Stimulated activated CD4-positive, alpha-beta T cell treated with anti-CD3 and anti-CD28 coated beads, Interleukin-1b, Interleukin-23, amount 100 ng/mL, for 24 hours (primary cell): ENCODE results near the gene NR2F6.
"Not testable (repeated sequence)": the region's sequence is repeated elsewhere in the genome, so short reads cannot be mapped to it uniquely, and the experiment has no call there.

Experiments
- DNase-seq, 4 experiments: peaks; one replicate each; pipeline ENCODE4 v3.0.0-alpha.2; 2020; ENCODE audit warnings: low read depth in 4 of 4, low spot score in 1 of 4

Gene NR2F6

DNA sequence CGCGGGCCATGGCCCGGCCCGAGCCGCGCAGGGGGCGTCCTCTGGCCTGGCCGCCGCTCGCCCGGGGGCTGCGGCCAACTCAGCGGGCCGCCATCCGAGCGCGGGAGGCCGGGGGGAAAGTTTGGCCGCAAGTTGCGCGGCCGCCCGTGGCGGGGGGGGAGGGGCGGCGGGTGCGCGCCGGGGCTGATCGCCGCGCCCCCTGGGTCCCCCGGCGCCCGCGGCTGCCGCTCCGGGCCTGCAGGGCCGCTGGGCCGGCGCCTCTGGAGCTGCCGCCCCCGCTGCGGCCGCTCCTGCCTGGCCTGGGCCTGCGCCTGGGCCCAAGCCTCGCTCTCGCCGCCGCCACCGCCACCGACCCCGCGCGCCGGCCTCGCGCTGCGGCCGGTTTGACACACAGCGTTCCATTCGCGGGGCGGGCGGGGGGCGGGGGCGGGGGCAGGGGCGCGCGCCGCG, at the start of gene NR2F6:
NR2F6 (minus strand) TSS at position 385 of the 450 bp plus-strand sequence. CDS start 699 bp downstream, outside the sequence.
- DNase-seq: peak in 1 of 4 experiments; percentile 27

- DNase-seq: peak in 3 of 4 experiments; percentile 38 to 52 (median 44)
These were observed 48.6 kb upstream of the NR2F6 start for GRCh38 chr19:17294051-17294891.

GRCh38 chr19:17293605-17294004, 47.9 kb upstream of the NR2F6 start:
- no peak for DNase-seq

DNA sequence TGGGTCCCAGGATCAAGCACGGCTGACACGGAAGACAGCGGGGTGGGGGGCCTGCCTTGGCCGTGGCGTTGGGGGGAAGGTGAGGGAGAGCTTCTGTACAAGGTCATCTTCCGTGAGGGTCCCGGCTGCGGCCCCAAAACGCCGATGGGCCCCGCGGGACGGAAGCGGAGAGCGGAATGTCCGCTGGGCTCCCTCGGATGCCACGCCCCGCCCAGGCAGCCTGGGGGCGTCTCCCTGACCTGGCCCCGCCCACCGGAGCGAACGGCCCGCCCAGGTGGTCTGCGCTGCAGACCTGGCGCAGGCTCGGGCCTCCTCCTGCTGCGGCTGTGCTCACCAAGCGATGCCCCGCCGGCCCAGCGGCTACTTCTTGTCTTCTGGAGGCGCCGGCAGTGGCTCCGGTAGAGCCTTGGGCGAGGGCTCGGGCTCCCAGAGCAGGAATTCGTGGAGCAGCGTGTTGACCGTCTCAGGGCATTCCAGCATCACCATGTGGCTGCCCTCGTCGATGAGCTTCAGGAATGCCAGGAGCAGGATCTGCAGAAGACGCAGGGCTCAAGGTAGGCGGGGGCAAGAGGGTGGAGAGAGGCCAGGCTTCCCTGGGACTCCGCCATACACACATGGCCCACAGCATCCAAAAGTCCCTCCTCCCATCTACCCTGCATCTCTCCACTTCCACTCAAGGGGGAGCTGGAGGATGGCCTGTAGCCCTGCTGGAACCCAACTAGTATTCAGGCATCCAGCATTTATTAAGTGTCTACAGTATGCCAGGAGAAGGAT, 46.8 kb upstream of the NR2F6 start:
- DNase-seq: peak in 3 of 4 experiments; percentile 71 to 76 (median 71)

- peak in 2 of 4 experiments; percentile 22 to 59 for DNase-seq
These were observed 43.8 kb upstream of the NR2F6 start for GRCh38 chr19:17289489-17289888.

GRCh38 chr19:17286752-17287151, 41.0 kb upstream of the NR2F6 start:
- DNase-seq: no peak

GRCh38 chr19:17286263-17286662, 40.5 kb upstream of the NR2F6 start:
- DNase-seq: no peak

DNA sequence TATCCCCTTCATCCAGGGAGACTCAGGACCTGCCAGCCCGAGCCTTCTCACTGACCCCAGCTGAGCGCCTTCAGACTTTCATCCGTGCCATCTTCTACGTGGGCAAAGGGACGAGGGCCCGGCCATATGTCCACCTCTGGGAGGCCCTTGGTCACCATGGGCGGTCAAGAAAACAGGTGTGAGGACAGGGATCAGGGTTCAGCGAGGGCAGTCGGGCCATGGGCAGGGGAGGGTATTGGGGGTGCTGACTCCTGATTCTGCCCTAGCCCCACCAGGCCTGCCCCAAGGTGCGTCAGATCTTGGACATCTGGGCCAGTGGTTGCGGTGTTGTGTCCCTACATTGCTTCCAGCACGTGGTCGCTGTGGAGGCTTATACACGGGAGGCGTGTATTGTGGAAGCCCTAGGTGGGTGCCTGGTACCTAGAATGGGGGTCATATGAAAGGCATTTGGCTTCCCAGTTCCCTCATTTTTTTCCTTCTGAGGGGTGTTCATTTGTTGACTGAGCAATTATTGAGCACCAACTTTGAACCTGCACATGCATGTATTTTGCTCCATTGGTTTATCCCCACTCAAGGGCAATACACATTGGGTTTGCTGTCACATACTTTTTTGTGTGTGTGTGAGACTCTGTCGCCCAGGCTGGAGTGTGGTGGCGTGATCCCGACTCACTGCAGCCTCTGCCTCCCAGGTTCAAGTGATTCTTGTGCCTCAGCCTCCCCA, 39.9 kb upstream of the NR2F6 start:
- DNase-seq: no peak

GRCh38 chr19:17283504-17283996, 37.8 kb upstream of the NR2F6 start:
- DNase-seq: no peak

GRCh38 chr19:17282488-17283125, 36.9 kb upstream of the NR2F6 start:
- DNase-seq: peak in 3 of 4 experiments; percentile 62 to 73 (median 69)

- peak in 1 of 4 experiments; percentile 39 for DNase-seq
These were observed 35.9 kb upstream of the NR2F6 start, which contains the start of gene ANKLE1 for GRCh38 chr19:17281391-17282304. Gene ANKLE1 (plus strand): TSS chr19:17281901. CDS start chr19:17281921, 20 bp downstream.

DNA sequence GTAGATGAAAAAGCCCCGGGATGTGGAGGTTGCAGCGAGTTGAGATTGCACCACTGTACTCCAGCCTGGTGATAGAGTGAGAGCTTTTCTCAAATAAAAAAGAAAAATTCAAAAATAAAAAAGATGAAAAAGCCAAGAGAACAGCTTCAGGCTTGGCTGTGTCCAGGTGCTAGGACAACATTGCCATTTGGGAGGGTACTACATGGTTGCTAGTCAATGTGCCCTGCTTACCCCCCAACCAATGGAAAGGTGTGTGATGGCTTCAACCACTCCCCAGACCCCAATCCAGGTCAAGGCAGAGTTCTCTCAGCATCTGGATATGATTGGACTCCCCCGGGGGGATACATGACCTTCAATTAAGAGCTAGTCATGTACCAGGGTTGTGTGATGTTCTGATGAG, 33.7 kb upstream of the NR2F6 start:
- no peak for DNase-seq

DNA sequence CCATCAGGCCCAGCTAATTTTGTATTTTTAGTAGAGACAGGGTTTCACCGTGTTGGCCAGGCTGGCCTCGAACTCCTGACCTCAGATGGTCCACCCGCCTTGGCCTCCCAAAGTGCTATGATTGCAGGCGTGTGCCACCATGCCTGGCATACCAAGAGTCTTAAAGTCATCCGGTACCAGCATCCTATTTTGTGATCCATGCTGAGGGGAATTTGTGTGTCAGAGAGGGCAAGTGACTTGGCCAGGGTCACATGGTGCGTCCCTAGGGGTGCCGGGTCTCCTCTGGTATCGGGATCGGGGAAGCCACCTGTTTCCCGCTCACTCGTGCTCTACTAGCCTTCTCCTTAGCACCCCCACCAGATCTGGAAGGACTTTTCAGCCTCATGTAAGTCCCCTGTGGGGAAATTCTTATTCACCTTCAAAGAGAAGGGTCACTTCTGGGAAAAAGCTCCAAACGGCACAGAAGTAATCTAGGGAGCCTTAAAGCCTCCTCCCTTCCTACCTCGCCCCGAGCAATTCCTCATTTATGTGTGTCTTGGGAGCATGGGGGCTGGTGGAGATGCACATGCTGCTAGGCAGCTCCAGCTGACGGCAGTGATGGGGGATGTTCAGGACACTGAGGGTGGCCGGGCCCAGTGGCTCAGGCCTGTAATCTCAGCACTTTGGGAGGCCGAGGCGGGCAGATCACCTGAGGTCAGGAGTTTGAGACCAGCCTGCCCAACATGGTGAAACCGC, 29.9 kb upstream of the NR2F6 start:
- no peak for DNase-seq

DNA sequence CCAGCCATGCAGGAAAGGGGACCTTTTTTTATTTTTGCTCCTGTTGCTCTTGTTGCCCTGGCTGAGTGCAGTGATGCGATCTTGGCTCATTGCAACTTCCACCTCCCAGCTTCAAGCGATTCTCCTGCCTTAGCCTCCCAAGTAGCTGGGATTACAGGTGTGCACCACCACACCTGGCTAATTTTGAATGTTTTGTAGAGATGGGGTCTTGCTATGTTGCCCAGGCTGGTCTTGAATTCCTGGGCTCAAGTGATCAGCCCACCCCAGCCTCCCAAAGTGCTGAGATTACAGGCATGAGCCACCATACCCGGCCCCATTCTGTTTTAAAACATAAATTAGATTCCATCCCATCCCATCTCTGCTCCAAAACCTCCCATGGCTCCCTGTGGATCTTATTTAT, 29.2 kb upstream of the NR2F6 start:
- DNase-seq: not testable (repeated sequence)

DNA sequence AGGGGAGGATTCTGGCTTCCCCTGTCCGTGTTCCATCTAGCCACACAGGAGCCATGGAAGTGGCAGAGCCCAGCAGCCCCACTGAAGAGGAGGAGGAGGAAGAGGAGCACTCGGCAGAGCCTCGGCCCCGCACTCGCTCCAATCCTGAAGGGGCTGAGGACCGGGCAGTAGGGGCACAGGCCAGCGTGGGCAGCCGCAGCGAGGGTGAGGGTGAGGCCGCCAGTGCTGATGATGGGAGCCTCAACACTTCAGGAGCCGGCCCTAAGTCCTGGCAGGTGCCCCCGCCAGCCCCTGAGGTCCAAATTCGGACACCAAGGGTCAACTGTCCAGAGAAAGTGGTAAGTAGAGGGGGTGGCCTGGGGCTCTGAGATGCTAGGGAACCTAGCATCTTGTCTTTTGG, 23.0 kb upstream of the NR2F6 start:
- DNase-seq: no peak

DNA sequence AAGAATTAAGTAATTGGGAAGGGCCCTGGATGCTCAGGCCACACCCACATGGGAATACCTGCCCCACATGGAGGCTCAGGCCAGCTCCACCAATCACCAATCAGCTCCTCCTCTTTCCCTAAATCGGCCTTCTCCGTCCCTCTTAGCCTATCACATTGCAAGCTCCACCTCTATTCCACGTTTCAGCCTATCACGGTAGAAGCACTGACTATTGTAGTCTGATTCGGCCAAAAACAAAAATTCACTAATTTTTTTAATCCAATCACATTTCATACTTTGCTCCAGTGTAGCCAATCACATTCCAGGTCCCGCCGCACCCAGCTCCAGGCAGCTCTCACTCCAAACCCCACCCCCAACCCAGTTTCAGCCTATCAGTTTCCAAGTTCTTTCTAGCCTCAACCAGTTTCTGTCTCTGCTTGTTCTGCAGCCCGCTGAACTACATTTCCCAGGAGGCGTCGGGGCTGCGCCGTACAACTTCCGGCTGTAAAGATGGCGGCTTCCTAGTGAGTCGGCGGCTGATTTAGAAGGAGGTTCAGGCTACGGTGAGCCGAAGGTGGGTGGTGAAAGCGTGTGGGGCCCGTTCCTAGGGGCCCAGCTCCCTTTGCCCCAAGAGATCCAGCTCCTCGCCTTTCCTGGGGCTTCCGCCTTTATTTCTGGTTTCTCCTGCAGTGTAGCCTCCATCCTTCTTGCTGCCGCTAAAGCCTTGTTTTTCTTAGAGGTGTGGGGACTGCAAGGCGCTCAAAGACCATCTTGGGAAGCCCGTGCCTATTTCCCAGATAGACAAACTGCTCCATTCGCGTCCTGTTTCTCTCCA, 21.5 kb upstream of the NR2F6 start, which contains the start of gene BABAM1:
BABAM1 (plus strand) TSS at position 469 of the 814 bp plus-strand sequence. CDS start 1,364 bp downstream, outside the sequence.
- DNase-seq: peak; percentile 82 to 95 (median 88)

GRCh38 chr19:17266589-17266974, 20.9 kb upstream of the NR2F6 start:
- no peak for DNase-seq

DNA sequence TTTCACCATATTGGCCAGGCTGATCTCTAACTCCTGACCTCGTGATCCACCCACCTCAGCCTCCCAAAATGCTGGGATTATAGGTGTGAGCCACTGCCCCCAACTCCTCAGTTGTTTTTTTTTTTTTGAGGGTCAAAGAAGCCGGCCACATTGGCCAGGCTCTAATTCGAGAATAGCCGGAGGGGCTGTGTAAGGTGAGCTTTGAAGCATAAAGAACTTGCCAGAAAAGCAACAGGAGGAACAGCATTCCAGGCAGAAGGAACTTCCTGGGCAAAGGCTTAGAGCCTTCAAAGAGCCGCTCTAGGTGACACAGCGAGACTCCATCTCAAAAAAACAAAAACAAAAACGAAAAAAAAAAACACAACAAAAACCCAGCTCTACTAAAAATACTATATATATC, 20.3 kb upstream of the NR2F6 start:
- DNase-seq: no peak
